Body of pancreas (tissue), 4 donors: Measurements from ENCODE around the gene ATPAF1.

ENCODE experiments used
- POLR2A ChIP-seq, 3 donors: fragments of 450-650 bp; IDR thresholded peaks; one replicate each; pipeline ENCODE4 v1.6.1; 2016; ENCODE audit warnings: antibody characterized with exemption in 3 of 3, mild to moderate bottlenecking in 2 of 3
- TF ChIP-seq, protein P1 (sequence below), 7 experiments: fragments of 450-650 bp in 4 of 7; fragments of 200-600 bp in 3 of 7; sonication (generic) in 3 of 7; IDR thresholded peaks; one replicate each; pipeline ENCODE4 v1.5.1; 2016 to 2019; ENCODE audit warnings: antibody characterized with exemption in 7 of 7

DNA sequence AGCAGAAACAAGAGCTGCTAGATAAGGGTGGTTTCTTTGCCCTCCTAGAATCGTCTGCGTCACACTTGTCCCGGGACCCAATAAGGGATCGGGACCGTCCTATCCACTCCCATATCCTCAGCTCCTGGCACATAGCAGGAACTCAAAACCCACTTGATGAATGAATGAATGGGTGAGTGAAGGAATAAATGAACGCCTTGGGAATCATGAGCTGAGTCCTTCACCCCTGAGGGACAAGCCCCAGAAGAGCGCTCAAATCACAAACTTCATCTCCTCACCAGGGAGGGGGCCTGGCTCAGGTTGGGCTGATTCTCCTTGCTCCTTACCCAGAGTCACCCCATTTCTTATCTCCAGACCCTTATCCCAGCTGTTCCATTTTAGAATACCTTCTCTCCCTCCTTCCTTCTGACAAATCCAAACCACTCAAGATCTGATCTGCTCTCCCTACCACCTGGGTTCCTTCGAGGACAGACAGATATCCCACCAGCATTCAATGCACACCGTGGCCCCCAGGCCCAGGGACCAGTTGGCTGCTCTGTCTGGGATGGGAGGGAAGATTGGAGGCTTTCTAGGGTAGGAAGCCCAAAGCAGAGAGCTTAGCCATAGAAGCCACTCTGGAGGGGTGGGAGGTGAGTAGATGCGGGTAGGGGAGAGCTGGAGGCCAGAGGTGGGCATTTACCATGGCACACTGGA is 50.9 kb downstream of the ATPAF1 start:
- no peak for TF ChIP-seq POLR2A (IDR thresholded peaks at IDR 0.05)
- TF ChIP-seq, protein P1, sequence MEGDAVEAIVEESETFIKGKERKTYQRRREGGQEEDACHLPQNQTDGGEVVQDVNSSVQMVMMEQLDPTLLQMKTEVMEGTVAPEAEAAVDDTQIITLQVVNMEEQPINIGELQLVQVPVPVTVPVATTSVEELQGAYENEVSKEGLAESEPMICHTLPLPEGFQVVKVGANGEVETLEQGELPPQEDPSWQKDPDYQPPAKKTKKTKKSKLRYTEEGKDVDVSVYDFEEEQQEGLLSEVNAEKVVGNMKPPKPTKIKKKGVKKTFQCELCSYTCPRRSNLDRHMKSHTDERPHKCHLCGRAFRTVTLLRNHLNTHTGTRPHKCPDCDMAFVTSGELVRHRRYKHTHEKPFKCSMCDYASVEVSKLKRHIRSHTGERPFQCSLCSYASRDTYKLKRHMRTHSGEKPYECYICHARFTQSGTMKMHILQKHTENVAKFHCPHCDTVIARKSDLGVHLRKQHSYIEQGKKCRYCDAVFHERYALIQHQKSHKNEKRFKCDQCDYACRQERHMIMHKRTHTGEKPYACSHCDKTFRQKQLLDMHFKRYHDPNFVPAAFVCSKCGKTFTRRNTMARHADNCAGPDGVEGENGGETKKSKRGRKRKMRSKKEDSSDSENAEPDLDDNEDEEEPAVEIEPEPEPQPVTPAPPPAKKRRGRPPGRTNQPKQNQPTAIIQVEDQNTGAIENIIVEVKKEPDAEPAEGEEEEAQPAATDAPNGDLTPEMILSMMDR (IDR thresholded peaks at IDR 0.05), result no peak
